HG02571 (cell line): Measurements from ENCODE around the gene NEFH.
"Not testable (repeated sequence)": the region's sequence is repeated elsewhere in the genome, so short reads cannot be mapped to it uniquely, and the experiment has no call there.

Source experiments
- ATAC-seq: cut with Tn5 transposase; IDR thresholded peaks from one replicate; pipeline ENCODE4 v1.9.1; 2021; ENCODE audit warnings: mild to moderate bottlenecking, moderate library complexity; ENCODE audit not compliant: unreplicated experiment

NEFH gene, protein sequence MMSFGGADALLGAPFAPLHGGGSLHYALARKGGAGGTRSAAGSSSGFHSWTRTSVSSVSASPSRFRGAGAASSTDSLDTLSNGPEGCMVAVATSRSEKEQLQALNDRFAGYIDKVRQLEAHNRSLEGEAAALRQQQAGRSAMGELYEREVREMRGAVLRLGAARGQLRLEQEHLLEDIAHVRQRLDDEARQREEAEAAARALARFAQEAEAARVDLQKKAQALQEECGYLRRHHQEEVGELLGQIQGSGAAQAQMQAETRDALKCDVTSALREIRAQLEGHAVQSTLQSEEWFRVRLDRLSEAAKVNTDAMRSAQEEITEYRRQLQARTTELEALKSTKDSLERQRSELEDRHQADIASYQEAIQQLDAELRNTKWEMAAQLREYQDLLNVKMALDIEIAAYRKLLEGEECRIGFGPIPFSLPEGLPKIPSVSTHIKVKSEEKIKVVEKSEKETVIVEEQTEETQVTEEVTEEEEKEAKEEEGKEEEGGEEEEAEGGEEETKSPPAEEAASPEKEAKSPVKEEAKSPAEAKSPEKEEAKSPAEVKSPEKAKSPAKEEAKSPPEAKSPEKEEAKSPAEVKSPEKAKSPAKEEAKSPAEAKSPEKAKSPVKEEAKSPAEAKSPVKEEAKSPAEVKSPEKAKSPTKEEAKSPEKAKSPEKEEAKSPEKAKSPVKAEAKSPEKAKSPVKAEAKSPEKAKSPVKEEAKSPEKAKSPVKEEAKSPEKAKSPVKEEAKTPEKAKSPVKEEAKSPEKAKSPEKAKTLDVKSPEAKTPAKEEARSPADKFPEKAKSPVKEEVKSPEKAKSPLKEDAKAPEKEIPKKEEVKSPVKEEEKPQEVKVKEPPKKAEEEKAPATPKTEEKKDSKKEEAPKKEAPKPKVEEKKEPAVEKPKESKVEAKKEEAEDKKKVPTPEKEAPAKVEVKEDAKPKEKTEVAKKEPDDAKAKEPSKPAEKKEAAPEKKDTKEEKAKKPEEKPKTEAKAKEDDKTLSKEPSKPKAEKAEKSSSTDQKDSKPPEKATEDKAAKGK

DNA sequence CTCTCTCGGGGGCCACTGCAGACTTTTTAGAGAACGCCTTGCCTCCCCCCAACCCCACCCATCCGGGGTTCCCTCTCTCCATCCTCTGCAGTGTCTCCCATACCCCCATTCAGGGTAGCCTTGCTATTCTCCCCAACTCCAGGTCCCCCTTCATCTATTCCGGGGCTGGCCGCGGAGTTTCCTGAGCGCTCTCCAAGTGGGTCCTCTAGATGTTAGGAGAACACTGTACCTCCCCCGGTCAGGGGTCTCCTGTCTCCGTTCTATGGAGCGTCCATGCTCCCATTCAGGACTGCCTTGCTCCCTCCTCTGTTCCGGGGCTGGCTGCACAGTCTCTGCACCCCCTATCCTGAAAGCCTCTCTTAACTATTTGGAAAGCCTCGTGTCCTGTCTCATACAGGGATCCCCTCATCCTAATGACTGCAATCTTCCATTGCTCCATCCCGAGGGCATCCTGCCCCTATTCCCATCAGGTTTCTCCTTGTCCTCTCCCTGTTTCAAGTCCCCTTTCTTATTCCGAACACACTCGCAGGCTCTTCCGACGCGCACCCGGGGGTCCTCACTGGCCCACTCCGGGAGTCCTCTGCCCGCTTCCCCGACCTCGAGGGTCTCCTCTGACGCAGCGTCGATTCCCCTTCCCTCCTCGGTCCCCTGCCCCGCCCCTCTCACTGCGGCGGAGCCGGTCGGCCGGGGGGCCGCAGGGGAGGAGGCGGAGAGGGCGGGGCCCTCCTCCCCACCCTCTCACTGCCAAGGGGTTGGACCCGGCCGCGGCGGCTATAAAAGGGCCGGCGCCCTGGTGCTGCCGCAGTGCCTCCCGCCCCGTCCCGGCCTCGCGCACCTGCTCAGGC is at the start of gene NEFH:
Gene NEFH, plus strand, starts transcription at position 802 of the 845 bp plus-strand sequence. CDS start 45 bp downstream, outside the sequence.
- no peak for ATAC-seq

GRCh38 chr22:29431986-29432385 is 48.0 kb upstream of the NEFH start:
- no peak for ATAC-seq

- no peak for ATAC-seq
These were observed 46.2 kb upstream of the NEFH start for GRCh38 chr22:29433856-29434255.

DNA sequence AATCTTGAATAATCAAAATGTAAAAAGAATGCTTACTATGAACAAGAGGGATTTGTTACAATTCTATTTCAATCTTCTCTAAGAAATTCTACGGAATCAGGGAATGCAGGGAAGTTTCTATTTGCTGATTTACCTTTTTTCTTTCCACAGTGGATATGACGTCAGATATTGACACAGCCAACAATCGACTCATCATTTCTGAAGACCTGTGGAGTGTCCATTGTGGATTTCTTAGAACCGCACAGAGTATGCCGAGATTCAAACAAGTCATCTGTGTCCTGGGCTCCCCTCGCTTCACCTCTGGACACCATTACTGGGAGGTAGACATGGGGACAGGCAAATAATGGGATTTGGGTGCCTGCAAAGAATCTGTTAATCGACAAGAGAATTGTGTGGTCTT is 45.7 kb upstream of the NEFH start:
- no peak for ATAC-seq

GRCh38 chr22:29435236-29436136 is 44.5 kb upstream of the NEFH start:
- no peak for ATAC-seq

- not testable (repeated sequence) for ATAC-seq
These were observed 41.7 kb upstream of the NEFH start, which contains the start of gene RFPL1 for GRCh38 chr22:29438283-29438682. Gene RFPL1 (plus strand): TSS chr22:29438583.

- ATAC-seq, result no peak
These were observed 37.0 kb upstream of the NEFH start for GRCh38 chr22:29442976-29443375.

DNA sequence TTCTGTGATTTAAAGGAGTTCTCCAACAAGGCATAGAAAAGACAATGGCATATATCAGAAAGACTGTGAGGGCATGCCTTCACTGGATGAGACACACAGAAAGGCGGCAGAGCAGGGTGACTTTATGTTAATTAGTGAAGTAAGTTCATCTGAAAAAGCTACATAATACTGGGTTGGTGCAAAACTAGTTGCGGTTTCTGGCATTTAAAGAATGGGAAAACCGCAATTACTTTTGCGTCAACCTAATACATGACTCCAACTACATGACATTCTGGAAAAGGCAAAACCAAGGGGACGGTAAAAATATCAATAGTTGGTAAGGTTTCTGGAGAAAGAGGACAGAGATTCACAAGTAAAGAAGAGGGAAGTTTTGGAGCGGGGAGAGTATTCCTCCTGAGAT is 36.6 kb upstream of the NEFH start:
- no peak for ATAC-seq

- ATAC-seq, result no peak
These were observed 35.9 kb upstream of the NEFH start for GRCh38 chr22:29443861-29444792.

GRCh38 chr22:29445508-29445907 is 34.5 kb upstream of the NEFH start:
- ATAC-seq, result no peak

GRCh38 chr22:29447906-29448305 is 32.1 kb upstream of the NEFH start:
- no peak for ATAC-seq

DNA sequence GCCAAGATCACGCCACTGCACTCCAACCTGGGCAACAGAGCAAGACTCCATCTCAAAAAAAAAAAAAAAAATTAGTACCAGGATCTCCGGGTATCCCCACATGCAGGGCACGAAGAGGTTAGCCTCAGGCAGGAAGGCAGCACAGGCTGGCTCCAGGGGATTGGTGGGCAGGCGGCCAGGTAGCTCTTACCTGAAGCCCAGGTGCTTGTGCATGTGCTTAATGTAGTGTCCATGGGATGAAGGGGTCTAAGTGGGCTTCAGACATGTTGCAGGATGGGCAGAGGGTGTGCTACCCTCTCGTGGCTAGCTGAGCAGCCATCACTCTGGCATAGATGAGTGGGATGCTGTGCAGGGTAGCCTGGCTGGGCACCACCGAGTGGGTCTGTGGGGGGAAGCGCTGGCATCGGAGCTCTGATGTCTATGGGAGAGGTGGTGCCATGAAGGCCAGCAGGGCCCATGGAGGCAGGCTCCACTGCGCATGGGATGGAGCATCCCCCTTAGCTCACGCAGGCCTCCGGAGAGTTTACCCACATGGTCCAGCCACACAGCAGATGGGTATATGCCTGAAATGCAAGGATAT is 30.6 kb upstream of the NEFH start:
- no peak for ATAC-seq

GRCh38 chr22:29450222-29450621 is 29.8 kb upstream of the NEFH start:
- no peak for ATAC-seq

DNA sequence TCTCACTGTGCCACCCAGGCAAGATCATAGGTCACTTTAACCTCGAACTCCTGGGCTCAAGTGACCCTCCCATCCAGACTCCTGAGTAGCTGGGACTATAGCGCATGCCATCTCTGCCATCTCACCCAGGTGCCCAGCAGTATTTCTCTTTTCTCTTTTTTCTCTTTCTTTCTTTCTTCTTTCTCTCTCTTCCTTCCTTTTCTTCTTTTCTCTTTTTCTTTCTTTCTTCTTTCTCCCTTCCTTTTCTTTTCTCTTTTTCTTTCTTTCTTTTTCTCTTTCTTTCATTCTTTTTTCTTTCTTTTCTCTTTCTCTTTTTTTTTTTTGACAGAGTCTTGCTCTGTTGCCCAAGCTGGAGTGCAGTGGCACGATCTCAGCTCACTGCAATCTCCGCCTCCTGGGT is 28.2 kb upstream of the NEFH start:
- no peak for ATAC-seq

DNA sequence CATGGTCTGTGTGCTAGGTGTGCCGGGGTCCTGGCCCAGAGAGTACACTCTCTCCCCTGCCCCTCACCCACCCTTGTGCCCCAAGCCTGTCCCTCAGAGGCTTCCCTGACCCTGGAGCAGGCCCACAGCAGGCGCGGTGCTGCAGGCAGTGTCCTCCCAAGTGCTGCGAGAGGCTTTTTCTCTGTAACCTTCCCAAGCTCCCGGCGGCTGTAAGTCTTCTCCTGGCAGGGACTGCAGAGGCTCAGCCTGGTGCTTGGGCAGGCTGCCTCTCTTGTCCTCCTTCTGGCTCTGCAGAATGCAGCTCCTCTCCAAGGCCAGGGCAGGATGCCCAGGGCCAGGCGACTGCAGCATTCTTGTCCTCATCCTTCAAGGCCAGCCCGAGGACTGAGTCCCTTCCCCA is 25.7 kb upstream of the NEFH start:
- no peak for ATAC-seq

DNA sequence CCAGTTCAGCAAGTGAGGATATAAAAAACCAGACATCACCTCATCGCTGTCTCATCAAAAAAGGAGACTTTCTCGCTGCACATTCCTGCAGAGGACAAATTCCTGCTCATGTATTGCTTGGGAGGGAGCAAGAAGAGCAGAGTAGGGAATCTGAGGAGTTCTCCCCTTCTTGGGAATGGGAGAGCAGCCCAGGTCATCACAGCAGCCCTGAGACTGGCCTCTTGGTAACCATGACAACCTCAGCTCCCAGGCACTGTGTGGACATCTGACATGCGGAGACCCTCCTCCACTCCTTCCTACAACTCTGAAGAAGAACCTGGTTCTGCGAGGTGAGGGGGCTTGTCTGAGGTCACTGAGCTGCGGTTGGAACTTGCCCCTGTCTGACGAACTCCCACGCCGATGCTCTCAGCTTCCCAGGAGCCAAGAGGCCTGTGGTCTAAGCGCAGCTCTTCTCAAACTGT is 23.8 kb upstream of the NEFH start:
- no peak for ATAC-seq

DNA sequence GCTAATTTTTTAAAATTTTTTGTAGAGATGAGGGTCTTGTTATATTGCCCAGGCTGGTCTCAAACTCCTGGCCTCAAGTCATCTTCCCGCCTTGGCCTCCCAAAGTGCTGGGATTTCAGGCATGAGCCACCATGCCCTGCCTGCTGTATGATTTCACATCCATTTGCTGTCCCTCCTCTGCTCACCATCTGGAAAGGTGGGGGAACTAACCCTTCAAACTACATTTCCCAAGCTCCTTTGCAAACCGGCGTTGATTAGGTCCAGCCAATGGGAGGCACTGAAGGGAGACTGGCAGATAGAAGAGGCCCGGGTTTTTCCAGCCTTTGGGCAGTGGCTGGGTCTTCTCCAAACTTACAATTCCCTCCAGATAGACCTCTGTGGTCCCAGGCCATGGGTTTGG is 22.3 kb upstream of the NEFH start:
- ATAC-seq, result no peak

DNA sequence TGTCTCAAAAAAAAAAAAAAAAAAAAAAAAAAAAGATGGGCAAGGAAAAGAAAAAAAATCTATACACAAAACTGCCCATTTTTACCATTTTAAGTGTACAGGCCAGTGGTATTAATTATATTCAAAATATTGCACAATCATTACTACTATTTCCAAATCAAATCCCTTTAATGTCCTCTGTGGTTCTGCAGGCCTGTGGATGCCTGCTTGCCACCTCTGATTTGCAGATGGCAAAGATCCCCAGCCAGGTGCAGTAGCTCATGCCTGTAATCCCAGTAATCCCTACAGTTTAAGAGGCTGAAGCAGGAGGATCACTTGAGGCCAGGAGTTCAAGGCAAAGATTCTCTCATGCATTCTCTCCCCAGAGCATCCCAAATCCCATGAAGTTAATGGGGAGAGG is 21.5 kb upstream of the NEFH start:
- no peak for ATAC-seq
